HL-60 (cell line): Measurements from ENCODE around the gene GAK.

ENCODE experiments used
- DNase-seq, 2 experiments: peaks; one replicate each; pipeline ENCODE4 v3.0.0-alpha.2; 2010 to 2020; ENCODE audit warnings: low read depth in 1 of 2, low spot score in 1 of 2
- H3K27ac ChIP-seq: fragments of 250-450 bp; sonication (Bioruptor Pico); replicated peaks from 2 replicates; pipeline ENCODE4 v1.5.1; 2020; ENCODE audit warnings: mild to moderate bottlenecking, moderate library complexity
- H3K27me3 ChIP-seq: fragments of 250-450 bp; sonication (Bioruptor Pico); 2 replicates; pipeline ENCODE4 v1.5.1; 2021; ENCODE audit warnings: mild to moderate bottlenecking, moderate library complexity; ENCODE audit not compliant: insufficient read depth, poor library complexity, severe bottlenecking
- H3K4me3 ChIP-seq: replicated peaks from 2 replicates; pipeline ENCODE4 v1.5.1; 2011; ENCODE audit warnings: mild to moderate bottlenecking, control low read depth, low read length; ENCODE audit not compliant: insufficient read depth
- CTCF ChIP-seq: IDR thresholded peaks from one replicate; pipeline ENCODE4 v1.5.1; 2011; ENCODE audit warnings: low read length, control low read depth, inconsistent platforms; ENCODE audit not compliant: insufficient read depth
- GABPA ChIP-seq: IDR thresholded peaks from 2 replicates; pipeline ENCODE4 v1.6.1; 2012; ENCODE audit warnings: low read depth
- POLR2AphosphoS5 ChIP-seq: IDR thresholded peaks from 2 replicates; pipeline ENCODE4 v1.6.1; 2012; ENCODE audit warnings: low read depth
- SPI1 ChIP-seq: IDR thresholded peaks from 2 replicates; pipeline ENCODE4 v1.6.1; 2012; ENCODE audit warnings: low read depth, mild to moderate bottlenecking, borderline replicate concordance
- TF ChIP-seq, protein P1 (sequence below): IDR thresholded peaks from 2 replicates; pipeline ENCODE4 v1.6.1; 2012; ENCODE audit warnings: low read depth; ENCODE audit not compliant: insufficient replicate concordance

The GAK gene

DNA sequence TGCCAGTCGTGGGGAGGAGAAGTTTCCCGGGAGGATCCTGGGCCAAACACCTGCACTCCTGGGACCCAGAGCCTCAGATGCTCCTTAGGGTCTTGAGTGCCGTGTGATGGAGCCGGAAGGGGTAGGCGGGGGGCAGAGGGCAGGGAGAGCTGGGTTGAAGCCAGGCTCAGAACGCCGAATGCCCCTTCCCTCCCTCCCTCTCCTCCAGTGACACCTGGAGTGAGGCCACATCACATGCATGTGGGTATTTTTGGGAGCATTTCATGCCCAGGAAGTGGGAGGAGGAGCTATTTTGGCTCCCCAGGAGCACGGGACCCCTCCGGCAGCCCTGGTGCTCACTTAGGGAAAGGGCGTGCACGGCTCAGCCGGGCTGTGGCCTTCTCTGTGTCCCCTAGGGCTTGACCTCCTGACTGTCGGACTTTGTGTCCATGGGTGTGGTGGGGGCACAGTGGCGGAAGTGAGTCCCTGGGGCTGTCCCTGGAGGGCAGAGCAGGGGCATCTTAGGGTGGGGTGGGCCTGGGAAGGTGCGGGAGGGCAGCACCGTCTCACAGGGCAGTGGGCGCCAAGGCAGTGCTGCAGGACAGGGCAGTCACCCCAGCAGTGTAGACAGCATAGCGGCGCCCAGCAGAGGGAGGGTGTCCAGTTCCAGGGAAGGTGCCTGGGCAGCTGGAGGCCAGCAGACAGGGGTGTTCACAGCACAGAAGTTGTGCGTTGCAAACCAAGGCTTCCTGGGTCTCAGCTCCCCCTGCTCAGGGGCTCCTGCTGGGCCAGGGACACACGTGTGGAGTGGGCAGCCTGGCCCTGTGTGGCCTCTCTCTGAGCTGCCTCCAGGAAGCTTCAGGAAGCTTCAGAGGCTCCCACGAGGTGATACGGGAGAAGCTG, 101.3 kb downstream of the GAK start:
- no peak for TF ChIP-seq SPI1
- no peak for TF ChIP-seq GABPA
- TF ChIP-seq CTCF = no peak
- TF ChIP-seq, protein P1, sequence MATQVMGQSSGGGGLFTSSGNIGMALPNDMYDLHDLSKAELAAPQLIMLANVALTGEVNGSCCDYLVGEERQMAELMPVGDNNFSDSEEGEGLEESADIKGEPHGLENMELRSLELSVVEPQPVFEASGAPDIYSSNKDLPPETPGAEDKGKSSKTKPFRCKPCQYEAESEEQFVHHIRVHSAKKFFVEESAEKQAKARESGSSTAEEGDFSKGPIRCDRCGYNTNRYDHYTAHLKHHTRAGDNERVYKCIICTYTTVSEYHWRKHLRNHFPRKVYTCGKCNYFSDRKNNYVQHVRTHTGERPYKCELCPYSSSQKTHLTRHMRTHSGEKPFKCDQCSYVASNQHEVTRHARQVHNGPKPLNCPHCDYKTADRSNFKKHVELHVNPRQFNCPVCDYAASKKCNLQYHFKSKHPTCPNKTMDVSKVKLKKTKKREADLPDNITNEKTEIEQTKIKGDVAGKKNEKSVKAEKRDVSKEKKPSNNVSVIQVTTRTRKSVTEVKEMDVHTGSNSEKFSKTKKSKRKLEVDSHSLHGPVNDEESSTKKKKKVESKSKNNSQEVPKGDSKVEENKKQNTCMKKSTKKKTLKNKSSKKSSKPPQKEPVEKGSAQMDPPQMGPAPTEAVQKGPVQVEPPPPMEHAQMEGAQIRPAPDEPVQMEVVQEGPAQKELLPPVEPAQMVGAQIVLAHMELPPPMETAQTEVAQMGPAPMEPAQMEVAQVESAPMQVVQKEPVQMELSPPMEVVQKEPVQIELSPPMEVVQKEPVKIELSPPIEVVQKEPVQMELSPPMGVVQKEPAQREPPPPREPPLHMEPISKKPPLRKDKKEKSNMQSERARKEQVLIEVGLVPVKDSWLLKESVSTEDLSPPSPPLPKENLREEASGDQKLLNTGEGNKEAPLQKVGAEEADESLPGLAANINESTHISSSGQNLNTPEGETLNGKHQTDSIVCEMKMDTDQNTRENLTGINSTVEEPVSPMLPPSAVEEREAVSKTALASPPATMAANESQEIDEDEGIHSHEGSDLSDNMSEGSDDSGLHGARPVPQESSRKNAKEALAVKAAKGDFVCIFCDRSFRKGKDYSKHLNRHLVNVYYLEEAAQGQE = no peak
- TF ChIP-seq POLR2AphosphoS5 = no peak
- Histone ChIP-seq H3K4me3 (no peak overlapping the region), H3K27ac (no peak overlapping the region), H3K27me3 (peaks cover 25% of the 10 kb centered on the region)
- no peak for DNase-seq

- H3K4me3 ChIP-seq = no peak overlapping the region
- H3K27me3 ChIP-seq = peaks cover 28% of the 10 kb centered on the region
- no peak for DNase-seq
- TF ChIP-seq GABPA = no peak
- TF ChIP-seq, protein P1 = no peak
- no peak for TF ChIP-seq SPI1
- TF ChIP-seq CTCF = no peak
- TF ChIP-seq POLR2AphosphoS5 = no peak
- H3K27ac ChIP-seq = no peak overlapping the region
These were observed 102.1 kb downstream of the GAK start for GRCh38 chr4:829761-830600.

DNA sequence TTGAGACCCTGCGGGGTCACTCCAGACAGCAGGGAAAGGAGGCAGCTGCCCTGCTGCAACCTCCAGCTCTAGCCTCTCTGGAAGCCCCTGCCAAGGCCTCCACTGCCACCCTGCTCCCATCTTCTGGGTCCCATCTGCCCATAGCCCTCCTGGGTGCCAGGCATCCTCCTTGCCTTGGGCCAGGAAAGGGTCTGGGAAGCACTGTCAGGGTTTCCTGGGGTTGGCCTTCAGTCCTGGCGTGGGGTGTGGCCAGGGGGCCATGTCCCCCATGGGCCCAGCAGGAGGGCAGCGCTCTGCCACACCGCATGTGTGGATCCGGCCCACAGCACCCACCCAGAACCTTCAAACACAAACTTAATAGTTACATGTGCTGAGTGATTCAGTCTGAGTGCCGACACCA, 102.8 kb downstream of the GAK start:
- H3K27me3 ChIP-seq = peaks cover 35% of the 10 kb centered on the region
- DNase-seq = no peak
- no peak overlapping the region for H3K4me3 ChIP-seq
- TF ChIP-seq SPI1 = no peak
- H3K27ac ChIP-seq = no peak overlapping the region

- Histone ChIP-seq H3K27me3 (peaks cover 41% of the 10 kb centered on the region), H3K27ac (no peak overlapping the region), H3K4me3 (no peak overlapping the region)
- DNase-seq = no peak
- TF ChIP-seq POLR2AphosphoS5 = no peak
- TF ChIP-seq SPI1 = no peak
- TF ChIP-seq CTCF = no peak
- TF ChIP-seq, protein P1 = no peak
- TF ChIP-seq GABPA = no peak
These were observed 103.4 kb downstream of the GAK start for GRCh38 chr4:828641-829271.
